Right lobe of liver (tissue), 6 donors: Measurements from ENCODE around the gene LURAP1L. TPM values are rescaled to one million over a fixed set of nuclear protein-coding genes. Genes with fewer than 3 reads are reported as not detected.

Source experiments
- ATAC-seq, 4 donors: fragments of 200-7000 bp; cut with Tn5 transposase; one replicate each; pipeline ENCODE4 v1.9.1; 2020; ENCODE audit warnings: mild to moderate bottlenecking in 4 of 4, moderate library complexity in 4 of 4
- DNase-seq, 3 donors: peaks; one replicate each; pipeline ENCODE4 v3.0.0-alpha.2; 2020
- H3K27ac ChIP-seq, 3 donors: fragments of 200-600 bp; one replicate each; pipeline ENCODE4 v1.8.0; 2022
- H3K27me3 ChIP-seq, 2 donors: fragments of 200-600 bp; one replicate each; pipeline ENCODE4 v1.8.0; 2022
- H3K36me3 ChIP-seq, 4 donors: fragments of 200-600 bp; sonication (generic) in 1 of 4; one replicate each; pipeline versions ENCODE4 v1.5.1 to v1.8.0; 2017 to 2022; ENCODE audit warnings: control low read depth in 1 of 4
- H3K4me1 ChIP-seq, 4 donors: fragments of 200-600 bp; sonication (generic) in 1 of 4; one replicate each; pipeline versions ENCODE4 v1.5.1 to v1.8.0; 2017 to 2022; ENCODE audit warnings: control low read depth in 1 of 4
- H3K4me3 ChIP-seq, 3 donors: fragments of 200-600 bp; one replicate each; pipeline ENCODE4 v1.8.0; 2022
- H3K9me3 ChIP-seq, 4 donors: fragments of 200-600 bp; sonication (generic) in 1 of 4; one replicate each; pipeline versions ENCODE4 v1.5.1 to v1.8.0; 2017 to 2022; ENCODE audit warnings: control low read depth in 1 of 4
- POLR2A ChIP-seq: fragments of 450-650 bp; IDR thresholded peaks from one replicate; pipeline ENCODE4 v1.6.1; 2017; ENCODE audit warnings: antibody characterized with exemption, mild to moderate bottlenecking
- WGBS: methylation state at CpG from one replicate; pipeline ENCODE4 v1.1.6; 2018; ENCODE audit warnings: low coverage, low lambda C conversion rate; ENCODE audit not compliant: insufficient coverage; ENCODE audit errors: missing lambda C conversion rate; 5-methylcytosine and 5-hydroxymethylcytosine counted together
- intact Hi-C, 2 donors: fragments of 100-400 bp; cut with DNase I; formaldehyde crosslinking; loops; one replicate each; pipeline versions ENCODE4 v1.11.2 to v1.14.1; 2022
- total RNA-seq, 6 experiments: library from RNA; depleted of rRNA in 2 of 6; stranded (reverse); fragments of >200 nt in 2 of 6; fragmentation: NEBNext Ultra II Directional in 3 of 6; extraction: Animal tissue kit (Norgen Biotek cat#: 25700) in 3 of 6; gene quantifications; one replicate each; pipeline versions ENCODE4 v1.1.0 to v1.2.4, GENCODE V29; 2016 to 2023
- TF ChIP-seq, protein P1 (sequence below), 4 donors: fragments of 200-600 bp in 3 of 4; fragments of 450-650 bp in 1 of 4; IDR thresholded peaks; one replicate each; pipeline versions ENCODE4 v1.5.1 to v1.8.0; 2016 to 2022; ENCODE audit warnings: antibody characterized with exemption in 4 of 4, mild to moderate bottlenecking in 2 of 4
- donor health status: DM: no; HTN: yes; CAD: no.
- donor health status: DM: no; HTN: no; CAD: no.
- donor health status: DM: no; HTN: no; CAD: no.
- donor health status: DM: no; HTN: yes; CAD: no.
- donor health status: DM: no; HTN: yes; CAD: no.

Gene LURAP1L
- total RNA-seq, 6 experiments from 2014 or later: 9.6 to 38.0 (median 18.8) TPM

DNA sequence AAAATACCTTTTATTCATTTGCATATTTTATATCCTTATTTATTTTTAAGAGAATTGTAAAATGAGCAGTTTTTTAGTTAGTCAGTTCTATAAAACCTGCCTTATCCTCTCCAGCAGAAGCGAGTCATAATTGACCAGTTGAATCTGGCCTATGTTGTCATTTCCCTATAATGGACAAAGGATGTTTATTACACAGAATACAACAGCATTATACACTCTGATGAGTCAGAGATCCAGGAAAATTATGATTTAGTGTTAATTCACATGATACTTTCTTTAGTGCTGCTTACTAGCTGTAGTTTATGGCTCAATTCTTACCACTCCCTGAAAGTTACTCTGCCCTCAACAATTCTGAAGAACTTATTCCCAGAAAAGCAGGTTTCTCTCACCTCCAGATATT, 26.8 kb upstream of the LURAP1L start:
- no peak for TF ChIP-seq POLR2A
- TF ChIP-seq, protein P1, sequence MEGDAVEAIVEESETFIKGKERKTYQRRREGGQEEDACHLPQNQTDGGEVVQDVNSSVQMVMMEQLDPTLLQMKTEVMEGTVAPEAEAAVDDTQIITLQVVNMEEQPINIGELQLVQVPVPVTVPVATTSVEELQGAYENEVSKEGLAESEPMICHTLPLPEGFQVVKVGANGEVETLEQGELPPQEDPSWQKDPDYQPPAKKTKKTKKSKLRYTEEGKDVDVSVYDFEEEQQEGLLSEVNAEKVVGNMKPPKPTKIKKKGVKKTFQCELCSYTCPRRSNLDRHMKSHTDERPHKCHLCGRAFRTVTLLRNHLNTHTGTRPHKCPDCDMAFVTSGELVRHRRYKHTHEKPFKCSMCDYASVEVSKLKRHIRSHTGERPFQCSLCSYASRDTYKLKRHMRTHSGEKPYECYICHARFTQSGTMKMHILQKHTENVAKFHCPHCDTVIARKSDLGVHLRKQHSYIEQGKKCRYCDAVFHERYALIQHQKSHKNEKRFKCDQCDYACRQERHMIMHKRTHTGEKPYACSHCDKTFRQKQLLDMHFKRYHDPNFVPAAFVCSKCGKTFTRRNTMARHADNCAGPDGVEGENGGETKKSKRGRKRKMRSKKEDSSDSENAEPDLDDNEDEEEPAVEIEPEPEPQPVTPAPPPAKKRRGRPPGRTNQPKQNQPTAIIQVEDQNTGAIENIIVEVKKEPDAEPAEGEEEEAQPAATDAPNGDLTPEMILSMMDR (IDR thresholded peaks at IDR 0.05): no peak
- H3K9me3 ChIP-seq: no peaks in the 10 kb centered on the region
- no peak overlapping the region for H3K4me3 ChIP-seq
- H3K4me1 ChIP-seq: no peaks in the 10 kb centered on the region
- DNase-seq (no peak), ATAC-seq (no peak)
- intact Hi-C loops: no loop called here
- H3K27ac ChIP-seq: no peak overlapping the region
- H3K36me3 ChIP-seq: no peaks in the 10 kb centered on the region
- WGBS: 89% methylated on average over 1 of the region's 1 CpG
- H3K27me3 ChIP-seq: no peaks in the 10 kb centered on the region

DNA sequence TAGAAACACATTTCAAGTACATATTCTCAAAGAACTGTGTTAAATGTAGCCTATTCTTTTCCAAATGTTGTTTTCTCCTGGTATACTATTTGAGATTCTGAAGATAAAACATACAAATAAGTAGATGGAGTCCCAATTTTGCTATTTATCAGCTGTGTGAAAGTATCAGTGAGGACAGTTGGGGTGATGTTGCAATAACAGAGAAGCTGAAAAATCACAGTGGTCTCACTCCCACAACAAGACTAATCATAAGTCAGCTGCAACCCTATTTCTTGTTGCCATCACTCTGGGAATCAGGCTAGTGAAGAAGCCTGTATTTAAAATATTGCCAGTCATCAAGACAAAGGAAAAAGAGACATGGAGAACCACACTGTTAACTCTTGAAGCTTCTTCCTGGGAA, 25.9 kb upstream of the LURAP1L start:
- no peak overlapping the region for H3K4me3 ChIP-seq
- no peaks in the 10 kb centered on the region for H3K27me3 ChIP-seq
- no peak overlapping the region for H3K27ac ChIP-seq
- ATAC-seq: no peak
- DNase-seq: no peak
- TF ChIP-seq POLR2A: no peak
- TF ChIP-seq, protein P1 (IDR thresholded peaks at IDR 0.05): no peak
- intact Hi-C loops: no loop called here
- no peaks in the 10 kb centered on the region for H3K4me1 ChIP-seq
- no peaks in the 10 kb centered on the region for H3K9me3 ChIP-seq
- H3K36me3 ChIP-seq: no peaks in the 10 kb centered on the region

DNA sequence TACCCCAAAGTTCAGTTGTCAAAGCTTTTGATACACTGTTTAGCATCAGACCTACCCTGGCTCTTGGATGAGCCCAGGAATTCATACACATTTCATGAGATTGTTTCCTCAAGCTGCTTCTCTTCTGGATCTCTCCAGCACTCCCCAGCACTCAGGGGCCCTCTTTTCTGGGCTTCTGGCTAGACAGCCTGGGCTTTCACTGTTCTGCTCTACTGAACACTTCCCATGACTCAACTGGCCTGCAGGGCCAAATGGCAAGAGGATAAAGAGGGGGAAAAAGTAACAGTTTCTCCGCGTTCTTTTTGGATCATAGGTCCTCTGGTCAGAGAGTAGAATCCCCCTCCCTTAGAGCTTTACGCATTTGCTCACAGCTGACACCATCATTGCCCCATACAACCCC, 20.9 kb upstream of the LURAP1L start:
- Histone ChIP-seq H3K9me3 (no peaks in the 10 kb centered on the region), H3K27me3 (no peaks in the 10 kb centered on the region), H3K27ac (no peak overlapping the region), H3K4me1 (no peaks in the 10 kb centered on the region), H3K36me3 (no peaks in the 10 kb centered on the region), H3K4me3 (no peak overlapping the region)
- no peak for TF ChIP-seq POLR2A
- TF ChIP-seq, protein P1 (IDR thresholded peaks at IDR 0.05): no peak
- 88% methylated on average over 3 of the region's 3 CpGs for WGBS
- ATAC-seq: no peak
- intact Hi-C loops: no loop called here
- DNase-seq: no peak

DNA sequence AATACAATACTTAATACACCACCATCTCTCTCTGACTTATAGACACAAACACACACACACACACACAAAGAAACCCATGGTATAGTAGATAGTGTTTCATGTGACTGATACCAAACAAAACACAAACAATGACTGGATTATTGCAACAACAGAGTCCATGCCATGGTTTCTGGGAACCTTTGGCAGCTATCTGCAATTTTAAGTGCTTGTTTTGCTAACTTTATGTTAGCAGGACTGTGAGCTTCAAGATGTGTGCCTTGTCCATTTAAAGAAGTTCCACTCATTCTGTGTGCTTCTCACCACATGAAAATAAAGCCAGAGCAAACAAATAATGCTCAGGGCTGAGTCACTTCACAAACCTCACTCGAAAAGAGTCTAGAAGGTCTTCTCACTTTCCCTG, 15.1 kb upstream of the LURAP1L start:
- TF ChIP-seq, protein P1 (IDR thresholded peaks at IDR 0.05): no peak
- TF ChIP-seq POLR2A: no peak
- Histone ChIP-seq H3K36me3 (no peaks in the 10 kb centered on the region), H3K9me3 (no peaks in the 10 kb centered on the region), H3K27me3 (no peaks in the 10 kb centered on the region), H3K4me1 (peaks cover 0 to 4% (median 0%) of the 10 kb centered on the region in 4 donors), H3K4me3 (no peak overlapping the region), H3K27ac (no peak overlapping the region)
- ATAC-seq: peak; percentile 64 to 84 (median 73)
- DNase-seq: no peak
- intact Hi-C loops: no loop called here
- 73% methylated on average over 1 of the region's 1 CpG for WGBS

DNA sequence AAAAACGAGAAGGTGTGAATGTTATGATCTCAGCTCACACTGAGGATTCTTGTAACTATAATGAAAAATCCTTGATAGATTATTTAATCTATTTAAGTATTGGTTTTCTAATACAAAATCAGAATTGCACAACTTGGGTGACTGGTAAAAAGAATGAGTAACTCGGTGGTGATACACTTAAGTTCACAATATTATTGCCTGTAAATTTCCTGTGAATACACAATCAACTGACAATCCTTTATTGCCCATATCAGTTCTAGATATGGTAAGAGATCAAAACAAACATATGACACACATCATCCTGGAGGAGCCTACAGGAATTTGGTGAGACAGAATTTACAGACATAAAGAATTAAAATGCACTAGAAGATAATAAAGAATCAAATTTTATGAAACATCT, 14.1 kb upstream of the LURAP1L start:
- intact Hi-C loops: no loop called here
- peak in 1 of 4 donors; percentile 41 for ATAC-seq
- H3K9me3 ChIP-seq: no peaks in the 10 kb centered on the region
- whole genome bisulfite sequencing: 0% methylated on average over 2 of the region's 2 CpGs
- no peaks in the 10 kb centered on the region for H3K27me3 ChIP-seq
- H3K27ac ChIP-seq: no peak overlapping the region
- no peak for TF ChIP-seq POLR2A
- TF ChIP-seq, protein P1 (IDR thresholded peaks at IDR 0.05): no peak
- H3K36me3 ChIP-seq: no peaks in the 10 kb centered on the region
- H3K4me1 ChIP-seq: peaks cover 0 to 4% (median 0%) of the 10 kb centered on the region in 4 donors
- H3K4me3 ChIP-seq: no peak overlapping the region
- no peak for DNase-seq
